ENCODE results near the gene ZNF771. TPM values are rescaled to one million over a fixed set of nuclear protein-coding genes. Genes with fewer than 3 reads are reported as not detected.
"Not testable (repeated sequence)": the region's sequence is repeated elsewhere in the genome, so short reads cannot be mapped to it uniquely, and the experiment has no call there.

The ZNF771 gene
- total and polyA plus RNA-seq, 12 donors, result 2.8 to 81.3 (median 11.9) TPM

- intact Hi-C loops (cut with DNase I), result no loop called here
- peaks cover 13 to 25% of the 10 kb centered on the region in 2 donors for H3K4me1 ChIP-seq (replicated peaks in 1 of 2)
- peak within 1 kb of the TSS; percentile 75 to 91 (median 88) for H3K27ac ChIP-seq
Observed at GRCh38 chr16:30395155-30395991, 12.0 kb upstream of the ZNF771 start, which contains the start of gene ZNF48. Gene ZNF48 (plus strand): TSS chr16:30395420. CDS start chr16:30395795, 375 bp downstream.

DNA sequence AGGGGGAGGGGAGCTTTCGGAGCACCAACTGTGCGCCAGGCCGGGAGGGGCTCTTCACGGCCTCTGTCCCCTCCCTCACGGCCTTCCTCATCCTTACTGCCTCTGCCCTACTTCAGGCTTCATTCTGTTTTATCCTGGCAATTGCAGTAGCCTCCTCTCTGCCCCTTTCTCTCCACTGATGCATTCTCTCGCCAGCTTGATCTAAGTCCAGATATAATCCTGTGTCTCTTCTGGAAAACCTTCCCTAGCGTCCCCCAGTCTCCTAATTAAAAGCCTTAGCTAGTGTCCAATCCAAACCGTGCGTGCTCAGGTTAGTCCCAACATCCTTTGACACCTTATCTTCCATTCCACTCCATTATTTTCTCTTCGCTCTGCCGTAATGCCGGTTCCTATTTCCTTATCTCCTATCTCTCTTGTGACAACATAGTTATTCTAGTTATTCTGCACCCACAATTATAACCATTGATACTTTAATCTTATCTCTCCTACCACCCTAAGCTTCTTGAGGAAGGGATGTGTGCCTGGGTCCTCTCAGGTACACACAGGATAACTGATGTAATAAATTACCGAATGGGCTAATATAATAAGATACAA, 11.3 kb upstream of the ZNF771 start:
- no peak for TF ChIP-seq POLR2A (IDR thresholded peaks at IDR 0.05)
- TF ChIP-seq, protein P1, sequence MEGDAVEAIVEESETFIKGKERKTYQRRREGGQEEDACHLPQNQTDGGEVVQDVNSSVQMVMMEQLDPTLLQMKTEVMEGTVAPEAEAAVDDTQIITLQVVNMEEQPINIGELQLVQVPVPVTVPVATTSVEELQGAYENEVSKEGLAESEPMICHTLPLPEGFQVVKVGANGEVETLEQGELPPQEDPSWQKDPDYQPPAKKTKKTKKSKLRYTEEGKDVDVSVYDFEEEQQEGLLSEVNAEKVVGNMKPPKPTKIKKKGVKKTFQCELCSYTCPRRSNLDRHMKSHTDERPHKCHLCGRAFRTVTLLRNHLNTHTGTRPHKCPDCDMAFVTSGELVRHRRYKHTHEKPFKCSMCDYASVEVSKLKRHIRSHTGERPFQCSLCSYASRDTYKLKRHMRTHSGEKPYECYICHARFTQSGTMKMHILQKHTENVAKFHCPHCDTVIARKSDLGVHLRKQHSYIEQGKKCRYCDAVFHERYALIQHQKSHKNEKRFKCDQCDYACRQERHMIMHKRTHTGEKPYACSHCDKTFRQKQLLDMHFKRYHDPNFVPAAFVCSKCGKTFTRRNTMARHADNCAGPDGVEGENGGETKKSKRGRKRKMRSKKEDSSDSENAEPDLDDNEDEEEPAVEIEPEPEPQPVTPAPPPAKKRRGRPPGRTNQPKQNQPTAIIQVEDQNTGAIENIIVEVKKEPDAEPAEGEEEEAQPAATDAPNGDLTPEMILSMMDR (IDR thresholded peaks at IDR 0.05), result no peak
- Histone ChIP-seq H3K4me3 (peak overlapping the region in 3 of 4 donors; percentile 38 to 100 (median 71)), H3K36me3 (replicated peaks in 1 of 2) (peaks cover 0 to 17% of the 10 kb centered on the region in 2 donors), H3K4me1 (replicated peaks in 1 of 2) (peaks cover 13 to 30% of the 10 kb centered on the region in 2 donors), H3K9me3 (replicated peaks in 1 of 3) (no peaks in the 10 kb centered on the region), H3K27me3 (no peaks in the 10 kb centered on the region), H3K27ac (peak overlapping the region in 4 of 5 donors; percentile 75 to 91 (median 82))
- intact Hi-C loops (cut with DNase I), result no loop called here
- no peak for DNase-seq
- WGBS, 4 donors, result 11 to 14% (median 13%) methylated on average over 13 of the region's 13 CpGs

More at GRCh38 chr16:30395155-30395991, 12.0 kb upstream of the ZNF771 start, which contains the start of gene ZNF48:
- H3K9me3 ChIP-seq (replicated peaks in 1 of 3), result no peaks in the 10 kb centered on the region
- H3K36me3 ChIP-seq (replicated peaks in 1 of 2), result peaks cover 0 to 17% of the 10 kb centered on the region in 2 donors
- TF ChIP-seq, protein P1 (IDR thresholded peaks at IDR 0.05), result peak in 4 of 6 experiments; percentile 25 to 62 (median 52)
- peak in 1 of 2 donors; percentile 50 for TF ChIP-seq POLR2A (IDR thresholded peaks at IDR 0.05)
- H3K27me3 ChIP-seq, result no peaks in the 10 kb centered on the region
- 1% methylated on average over 15 to 103 of the region's 103 CpGs for WGBS, 4 donors
- peak; percentile 87 to 93 (median 90) for DNase-seq
- H3K4me3 ChIP-seq, result peak within 1 kb of the TSS in 3 of 4 donors; percentile 38 to 100 (median 71)

GRCh38 chr16:30396627-30397026, 10.8 kb upstream of the ZNF771 start:
- intact Hi-C loops (cut with DNase I); H3K4me3 ChIP-seq; H3K9me3 ChIP-seq (replicated peaks in 1 of 3); DNase-seq; H3K27me3 ChIP-seq; H3K27ac ChIP-seq: not testable (repeated sequence)
- WGBS, 4 donors, result 77 to 89% (median 83%) methylated on average over 4 of the region's 4 CpGs
- Histone ChIP-seq H3K4me1 (replicated peaks in 1 of 2) (peaks cover 13 to 31% of the 10 kb centered on the region in 2 donors), H3K36me3 (replicated peaks in 1 of 2) (peaks cover 0 to 17% of the 10 kb centered on the region in 2 donors)

DNA sequence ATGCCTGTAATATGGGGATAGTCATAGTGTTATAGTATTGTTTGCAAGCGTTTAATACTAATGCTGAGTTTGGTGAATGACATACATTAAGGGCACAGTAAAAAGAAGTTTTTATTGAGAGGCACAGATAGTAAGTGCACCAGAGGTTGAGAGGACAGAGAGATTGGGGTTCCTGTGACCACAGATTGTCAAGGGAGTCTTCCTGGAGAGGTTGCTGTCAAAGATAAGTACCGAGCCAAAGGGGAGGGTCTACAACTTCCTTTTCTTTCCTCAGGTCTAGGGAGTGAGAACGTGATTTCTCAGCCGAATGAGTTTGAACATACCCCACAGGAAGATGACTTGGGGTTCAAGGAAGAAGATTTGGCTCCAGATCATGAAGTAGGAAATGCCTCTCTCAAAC, 10.3 kb upstream of the ZNF771 start:
- Histone ChIP-seq H3K4me1 (replicated peaks in 1 of 2) (peaks cover 13 to 31% of the 10 kb centered on the region in 2 donors), H3K4me3 (no peak overlapping the region), H3K9me3 (replicated peaks in 1 of 3) (no peaks in the 10 kb centered on the region), H3K36me3 (replicated peaks in 1 of 2) (peaks cover 0 to 17% of the 10 kb centered on the region in 2 donors), H3K27ac (no peak overlapping the region), H3K27me3 (no peaks in the 10 kb centered on the region)
- DNase-seq, result no peak
- TF ChIP-seq, protein P1 (IDR thresholded peaks at IDR 0.05), result no peak
- no peak for TF ChIP-seq POLR2A (IDR thresholded peaks at IDR 0.05)
- intact Hi-C loops (cut with DNase I), result no loop called here
- WGBS, 4 donors, result 74 to 85% (median 81%) methylated on average over 4 of the region's 4 CpGs

All from adrenal gland (tissue), 12 donors.